ENCODE data around the gene MCC.

MCC gene

DNA sequence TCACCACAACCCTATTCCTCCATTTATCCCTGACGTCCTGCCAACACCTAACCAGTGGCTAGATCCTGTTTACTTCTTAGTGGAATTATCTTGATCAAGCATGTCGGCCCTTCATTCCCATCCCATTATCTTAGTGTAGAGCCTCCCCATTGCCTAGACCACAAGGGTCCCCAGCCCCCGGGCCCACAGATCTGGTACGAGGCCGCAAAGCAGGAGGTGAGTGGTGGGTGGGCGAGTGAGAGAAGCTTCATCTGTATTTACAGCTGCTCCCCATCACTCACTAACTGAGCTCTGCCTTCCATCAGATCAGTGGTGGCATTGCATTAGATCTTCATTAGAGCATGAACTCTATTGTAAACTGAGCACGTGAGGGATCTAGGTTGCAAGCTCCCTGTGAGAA lies 236.2 kb downstream of the MCC start:
- no peak for DNase-seq (ENCODE audit: low read depth in 1 of 2, low spot score in 1 of 2)

DNA sequence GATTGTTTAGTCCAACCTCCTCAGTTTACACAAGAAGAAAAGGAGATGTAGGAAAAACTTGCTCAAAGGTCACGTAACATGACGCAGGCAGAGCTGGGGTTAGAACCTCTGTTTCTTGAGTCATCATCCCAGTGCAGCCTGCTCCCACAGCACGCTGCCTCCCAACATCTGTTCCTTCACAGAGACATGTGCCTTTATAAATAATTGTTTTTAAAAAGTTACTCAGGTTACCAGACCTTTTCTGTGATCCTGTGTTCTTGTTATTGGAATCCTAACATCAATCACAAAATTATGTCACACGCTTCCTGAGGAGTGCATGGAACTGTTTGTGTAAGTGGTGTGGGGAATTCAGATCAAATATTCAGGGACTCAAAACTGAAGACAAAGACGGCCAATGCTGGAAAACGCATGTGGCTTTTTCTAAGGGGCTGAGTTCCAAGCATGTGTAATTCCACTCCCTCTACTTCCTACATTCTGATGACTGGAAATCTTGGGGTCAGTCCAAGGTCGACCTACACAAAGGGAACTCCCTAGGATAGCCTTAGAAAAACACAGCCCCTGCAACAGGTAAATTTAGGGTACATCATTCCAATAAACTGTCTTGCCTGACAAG lies 237.8 kb downstream of the MCC start:
- no peak for DNase-seq (ENCODE audit: low read depth in 1 of 2, low spot score in 1 of 2)

DNA sequence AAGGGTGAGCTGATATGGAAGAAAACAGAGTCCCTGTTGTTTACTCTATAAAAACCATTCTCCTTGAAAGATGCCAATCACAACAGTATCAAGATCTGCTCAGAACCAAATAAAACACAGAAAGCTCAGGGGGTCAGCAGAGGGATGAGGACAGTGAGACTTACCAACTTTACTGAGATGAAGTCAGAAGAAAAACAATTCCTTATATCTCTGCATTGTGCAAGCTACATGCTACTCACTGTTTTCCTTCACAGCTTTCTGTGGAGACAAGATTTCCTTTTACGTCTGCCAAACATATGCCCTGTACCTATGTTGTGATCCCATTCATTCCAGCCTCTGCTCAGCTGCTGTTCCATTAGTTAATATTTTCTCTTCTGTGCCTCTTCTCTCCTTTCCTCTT lies 239.0 kb downstream of the MCC start:
- DNase-seq (ENCODE audit: low read depth in 1 of 2, low spot score in 1 of 2) = no peak

DNA sequence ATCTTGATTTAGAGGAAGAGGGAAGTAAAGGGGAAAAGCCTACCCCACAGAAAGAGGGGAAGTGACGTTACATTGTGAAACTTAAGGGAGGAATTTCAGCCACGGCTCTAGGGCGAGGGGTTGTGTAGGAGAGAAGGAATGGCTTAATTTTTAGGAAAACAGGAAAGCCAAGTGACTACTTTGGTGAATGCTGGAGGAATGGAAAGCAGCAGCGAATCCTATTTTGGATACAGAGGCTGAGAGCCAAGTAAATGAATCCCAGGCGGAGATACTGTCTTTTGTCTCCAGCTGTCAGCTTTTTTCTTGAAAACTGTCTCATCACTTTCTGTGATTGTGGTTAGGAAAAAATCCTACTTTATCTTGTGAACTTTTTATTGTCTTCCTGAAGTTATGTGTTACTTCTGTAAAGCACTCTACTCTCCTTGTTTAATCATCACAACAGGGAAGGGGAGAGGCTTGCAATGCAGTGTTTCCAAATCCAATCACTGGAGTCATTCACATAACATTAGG lies 241.8 kb downstream of the MCC start:
- no peak for DNase-seq (ENCODE audit: low read depth in 1 of 2, low spot score in 1 of 2)

DNA sequence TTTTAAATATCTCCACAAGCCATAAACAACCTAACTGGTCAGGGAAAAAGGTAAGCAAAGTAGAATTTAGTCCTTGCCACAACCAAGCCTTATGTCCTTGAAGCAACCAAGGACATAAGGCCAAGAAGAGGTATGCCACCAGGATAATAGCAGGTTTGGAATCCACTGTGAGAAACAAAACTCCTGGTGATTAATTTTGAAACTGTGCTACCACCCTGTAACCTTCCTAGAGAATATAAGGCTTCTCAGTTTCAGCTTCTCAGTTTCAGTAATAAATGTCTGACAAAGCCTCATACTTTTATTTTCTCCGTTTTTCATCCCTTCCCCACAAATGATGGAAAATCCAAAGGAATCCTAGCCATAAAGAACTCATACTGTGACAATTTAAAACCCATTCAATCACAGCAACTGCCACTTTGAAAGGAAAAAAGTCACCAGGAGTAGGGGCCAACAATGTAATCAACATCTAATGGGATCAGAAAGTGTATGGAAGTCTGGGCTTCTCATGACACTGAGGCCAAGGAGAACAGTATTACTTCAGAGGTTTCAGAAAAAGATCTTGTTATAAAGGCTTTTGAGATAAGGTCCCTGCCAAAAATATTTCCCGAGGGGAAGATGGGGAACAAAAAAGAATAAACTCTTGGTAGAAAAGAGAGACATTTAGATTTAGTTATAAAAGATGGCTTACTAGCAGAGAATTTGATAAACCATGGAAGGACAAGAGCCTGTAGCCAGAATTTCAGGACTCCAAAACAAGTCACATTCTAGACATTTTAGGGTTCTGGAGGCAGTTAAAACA lies 242.6 kb downstream of the MCC start:
- no peak for DNase-seq (ENCODE audit: low read depth in 1 of 2, low spot score in 1 of 2)

DNA sequence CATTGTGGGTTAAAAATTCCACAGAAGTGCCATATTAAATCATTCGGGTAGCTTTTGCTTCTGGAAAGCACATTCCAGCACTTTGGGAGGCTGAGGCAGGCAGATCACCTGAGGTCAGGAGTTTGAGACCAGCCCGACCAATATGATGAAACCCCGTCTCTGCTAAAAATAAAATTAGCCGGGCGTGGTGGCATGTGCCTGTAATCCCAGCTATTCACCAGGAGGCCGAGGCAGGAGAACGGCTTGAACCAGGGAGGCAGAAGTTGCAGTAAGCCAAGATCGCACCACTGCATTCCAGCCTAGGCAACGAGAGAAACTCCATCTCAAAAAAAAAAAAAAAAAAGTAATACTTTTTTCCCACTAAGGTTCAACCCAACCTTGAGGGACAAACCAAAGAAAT lies 243.3 kb downstream of the MCC start:
- no peak for DNase-seq (ENCODE audit: low read depth in 1 of 2, low spot score in 1 of 2)

DNA sequence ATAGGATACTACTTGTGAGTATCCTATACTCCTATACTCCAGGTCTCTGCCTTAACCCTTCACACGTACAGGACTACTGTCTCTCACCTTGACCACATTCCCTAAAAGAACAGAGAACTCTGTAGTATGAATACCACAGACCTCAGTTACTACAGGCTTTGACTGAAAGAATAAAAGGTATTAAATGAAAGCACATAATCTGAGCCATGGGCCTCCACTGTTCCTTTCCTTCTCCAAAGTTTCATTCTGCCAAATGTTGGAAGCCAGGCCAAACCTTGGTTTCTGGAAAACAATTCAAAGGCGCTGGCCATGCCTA lies 244.9 kb downstream of the MCC start:
- DNase-seq (ENCODE audit: low read depth in 1 of 2, low spot score in 1 of 2) = no peak

DNA sequence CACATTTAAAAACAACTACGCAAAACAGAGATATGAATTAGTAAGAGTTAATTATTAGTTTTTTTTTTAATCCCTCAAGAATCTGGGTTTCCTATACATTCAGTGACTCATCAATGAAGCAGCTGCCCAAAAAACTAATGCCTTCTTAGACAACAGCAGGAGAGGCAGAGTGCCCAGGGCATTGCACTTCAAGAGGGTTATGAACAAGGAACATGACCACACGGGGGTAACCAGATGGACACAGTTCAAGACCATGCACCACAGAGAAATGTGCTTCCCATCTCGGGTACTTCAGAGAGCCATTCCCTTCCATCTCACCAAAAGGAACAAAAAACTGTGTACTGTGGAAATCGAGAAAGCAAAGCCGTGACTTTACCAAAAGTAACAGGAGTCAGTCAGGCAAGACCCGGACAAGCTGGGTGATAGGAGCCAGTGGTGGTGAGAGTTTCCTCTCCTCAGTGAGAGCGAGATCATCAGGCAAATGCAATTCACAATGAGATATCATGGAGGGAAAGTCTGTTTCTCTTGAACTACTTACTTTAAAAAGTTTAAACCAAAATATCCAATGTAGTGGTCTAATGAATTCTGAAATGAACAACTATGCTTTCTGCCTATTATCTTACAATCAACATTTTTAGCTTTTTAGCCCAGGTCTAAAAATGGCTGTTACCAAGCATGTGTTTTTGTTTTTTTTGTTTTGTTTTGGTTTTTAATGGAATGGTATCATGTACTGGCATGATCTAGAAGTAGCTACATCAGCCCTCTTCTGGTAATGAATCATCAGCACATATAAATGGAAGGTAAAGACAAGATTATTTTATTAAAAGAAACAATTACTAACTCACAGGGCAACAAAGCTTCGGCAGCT lies 245.5 kb downstream of the MCC start:
- no peak for DNase-seq (ENCODE audit: low read depth in 1 of 2, low spot score in 1 of 2)

DNA sequence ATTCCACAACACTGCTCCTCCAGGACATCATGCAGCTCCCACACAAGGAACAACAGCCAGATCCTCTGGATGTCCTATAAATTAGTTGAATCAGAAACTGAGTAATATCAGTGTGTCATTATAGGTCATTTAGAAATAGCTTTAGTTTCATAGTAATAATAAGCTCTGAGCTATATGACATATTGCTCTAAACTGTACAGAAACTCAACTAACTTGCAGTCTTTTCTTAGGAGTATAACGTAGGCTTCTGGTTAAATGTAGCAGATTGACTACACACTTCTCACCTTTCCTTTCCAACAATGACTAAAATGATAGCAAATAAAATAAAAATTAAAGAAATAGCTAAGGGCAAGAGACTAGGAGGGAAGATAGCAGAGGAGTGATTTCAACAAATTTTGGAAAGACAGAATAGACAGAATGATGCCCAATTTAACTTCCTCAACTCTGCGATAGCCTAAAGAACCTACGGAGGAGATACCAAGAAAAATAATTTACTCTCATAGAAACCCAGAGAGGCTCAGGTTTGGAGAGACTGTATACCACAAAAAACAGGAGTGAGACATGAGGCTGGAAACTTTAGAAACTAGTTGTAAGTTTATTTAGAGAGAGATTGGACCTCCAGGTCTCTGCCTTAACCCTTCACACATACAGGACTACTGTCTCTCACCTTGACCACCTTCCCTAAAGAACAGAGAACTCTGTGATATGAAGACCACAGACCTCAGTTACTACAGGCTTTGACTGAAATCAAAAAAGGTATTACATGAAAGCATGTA lies 247.1 kb downstream of the MCC start:
- no peak for DNase-seq (ENCODE audit: low read depth in 1 of 2, low spot score in 1 of 2)

DNA sequence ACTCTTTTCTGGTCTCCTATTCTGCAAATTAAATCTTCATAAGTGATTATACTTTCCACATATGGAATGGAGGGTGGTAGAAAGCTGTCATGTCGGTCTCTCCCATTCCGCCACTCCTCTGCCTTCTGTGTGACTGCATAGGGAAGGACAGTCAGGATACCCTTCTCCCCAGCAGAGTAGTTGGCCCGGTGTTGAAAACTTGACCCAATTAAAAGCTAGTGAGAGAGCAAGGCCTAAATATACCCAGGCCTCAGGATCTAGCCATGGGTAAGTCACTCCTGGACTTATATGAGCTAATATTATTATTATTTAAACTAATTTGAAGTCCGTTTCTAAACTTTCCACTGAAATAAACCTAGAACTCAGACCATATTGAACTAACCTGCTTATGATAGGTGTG lies 248.2 kb downstream of the MCC start:
- no peak for DNase-seq (ENCODE audit: low read depth in 1 of 2, low spot score in 1 of 2)

DNA sequence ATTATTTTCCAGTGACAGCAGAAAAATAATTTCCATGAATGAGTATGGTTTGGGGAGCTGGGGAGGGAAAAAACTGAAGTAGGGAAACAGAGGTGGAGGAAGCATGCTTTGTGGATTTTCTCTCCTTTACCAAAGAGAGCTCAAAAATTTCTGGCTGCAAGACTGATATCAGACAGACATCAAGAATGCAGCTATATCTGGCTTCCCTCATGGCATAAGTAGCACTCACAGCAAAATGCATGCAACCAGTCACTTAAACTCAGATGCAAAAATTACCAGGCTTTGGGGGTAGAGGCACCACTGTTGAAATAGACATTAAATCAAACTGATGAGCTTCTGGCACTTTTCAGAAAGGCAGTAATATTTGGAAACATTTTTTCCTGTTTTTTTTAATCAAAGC lies 250.4 kb downstream of the MCC start:
- DNase-seq (ENCODE audit: low read depth in 1 of 2, low spot score in 1 of 2) = no peak

DNA sequence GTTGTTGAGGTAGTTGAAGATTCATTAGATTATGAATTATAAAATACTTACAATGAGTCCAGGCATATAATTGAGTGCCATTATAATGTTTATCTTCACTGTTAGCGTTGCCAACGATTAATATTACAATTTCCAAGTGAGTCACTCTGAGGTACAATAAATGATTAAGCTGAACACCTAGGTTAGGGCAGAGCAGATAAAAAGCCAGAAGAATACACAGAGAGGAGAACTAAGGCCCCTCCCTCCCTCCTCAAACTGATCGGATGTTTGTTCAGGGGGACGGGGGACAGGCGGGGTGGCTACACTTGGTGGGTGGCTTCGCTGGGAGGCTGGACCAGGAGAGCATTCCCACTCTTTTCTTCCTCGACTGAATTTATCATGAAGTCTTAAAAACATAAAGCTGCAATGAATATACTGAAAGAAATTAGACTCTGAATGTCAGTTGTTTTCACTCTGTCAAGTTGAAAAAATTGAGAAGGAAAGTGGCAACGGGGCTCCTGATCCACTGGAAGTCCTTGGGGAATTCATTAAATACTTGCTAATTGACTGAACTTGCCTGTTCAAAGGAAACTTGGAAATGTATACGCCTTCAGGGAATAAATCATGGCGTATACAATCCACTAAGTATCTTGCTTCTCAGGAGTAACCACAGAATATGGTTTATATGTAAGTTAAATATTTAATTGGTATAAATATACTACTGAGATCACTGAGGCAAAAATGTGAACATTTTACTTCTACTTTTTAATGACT lies 251.5 kb downstream of the MCC start:
- DNase-seq (ENCODE audit: low read depth in 1 of 2, low spot score in 1 of 2) = no peak

DNA sequence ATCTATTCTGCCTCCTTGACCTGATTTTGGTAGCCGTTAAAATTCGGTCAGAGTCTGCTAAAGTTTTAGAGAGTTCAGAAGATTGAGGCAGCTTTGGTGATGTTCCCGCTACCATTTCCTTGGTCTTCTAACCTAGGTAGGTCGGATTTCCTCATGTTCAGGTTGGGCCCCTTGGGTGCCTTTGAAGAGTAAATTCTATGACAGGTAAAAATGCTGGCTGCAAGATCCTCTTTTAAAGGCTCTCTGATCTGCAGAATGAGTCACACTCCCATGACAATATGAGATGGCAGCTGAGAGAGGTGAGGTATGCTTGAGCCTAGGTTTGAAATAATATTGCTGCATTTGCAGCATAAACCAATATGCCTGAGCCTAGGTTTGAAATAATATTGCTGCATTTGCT lies 252.4 kb downstream of the MCC start:
- DNase-seq (ENCODE audit: low read depth in 1 of 2, low spot score in 1 of 2) = no peak

DNA sequence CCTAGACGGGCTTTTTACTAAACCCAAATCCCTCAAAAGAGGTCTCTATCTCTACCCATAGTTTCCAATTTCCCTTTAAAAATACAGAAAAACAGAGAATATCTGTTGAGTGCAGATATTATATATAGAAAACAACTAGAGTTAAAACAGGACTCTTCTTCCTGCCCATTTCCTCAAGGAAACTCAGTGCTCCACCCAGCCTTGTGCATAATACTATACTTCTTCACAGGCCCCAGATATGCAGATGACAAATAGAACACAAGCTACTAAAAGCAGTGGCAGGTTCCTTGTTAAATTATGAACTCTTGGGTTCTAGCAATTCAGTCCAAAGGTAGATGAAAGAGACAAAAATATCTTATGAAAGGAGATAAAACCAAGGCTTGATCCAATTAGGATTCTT lies 253.7 kb downstream of the MCC start:
- no peak for DNase-seq (ENCODE audit: low read depth in 1 of 2, low spot score in 1 of 2)

DNA sequence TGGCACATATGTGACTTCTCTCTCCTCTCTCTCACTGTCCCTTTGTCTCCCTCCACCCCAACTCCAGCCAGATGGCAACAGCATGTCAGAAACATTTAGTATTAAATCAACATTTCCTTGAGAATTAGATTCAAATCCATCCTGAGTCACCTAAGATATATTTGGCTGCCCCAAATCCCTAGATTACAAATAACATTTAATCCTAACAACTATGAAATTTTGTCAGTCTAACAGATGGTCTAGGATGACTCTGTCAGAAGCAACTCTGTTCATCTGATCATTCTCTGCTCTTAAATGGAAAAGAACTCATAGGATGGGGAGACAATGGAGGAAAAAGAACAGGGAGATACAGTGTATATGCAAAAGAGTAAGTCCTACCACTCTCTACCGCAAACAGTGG lies 254.6 kb downstream of the MCC start:
- DNase-seq (ENCODE audit: low read depth in 1 of 2, low spot score in 1 of 2) = no peak

DNA sequence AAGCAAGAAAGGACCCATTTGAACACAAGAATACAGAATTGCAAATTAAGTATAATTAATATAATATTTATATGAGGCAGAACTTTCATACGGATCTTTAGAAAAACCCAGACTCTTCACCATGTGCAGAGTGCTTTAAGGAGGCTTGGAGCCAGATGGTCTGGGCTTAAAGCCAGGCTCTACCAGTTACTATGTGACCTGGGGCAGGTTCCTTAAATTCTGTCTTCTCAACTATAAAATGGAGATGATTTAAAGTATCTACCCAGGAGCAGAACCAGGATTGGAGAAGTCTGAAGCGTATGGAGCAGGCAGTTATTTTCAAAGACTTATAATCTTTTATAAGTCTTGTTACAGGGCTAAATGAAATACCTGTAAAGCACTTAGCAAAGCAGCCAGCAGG lies 255.6 kb downstream of the MCC start:
- no peak for DNase-seq (ENCODE audit: low read depth in 1 of 2, low spot score in 1 of 2)

DNA sequence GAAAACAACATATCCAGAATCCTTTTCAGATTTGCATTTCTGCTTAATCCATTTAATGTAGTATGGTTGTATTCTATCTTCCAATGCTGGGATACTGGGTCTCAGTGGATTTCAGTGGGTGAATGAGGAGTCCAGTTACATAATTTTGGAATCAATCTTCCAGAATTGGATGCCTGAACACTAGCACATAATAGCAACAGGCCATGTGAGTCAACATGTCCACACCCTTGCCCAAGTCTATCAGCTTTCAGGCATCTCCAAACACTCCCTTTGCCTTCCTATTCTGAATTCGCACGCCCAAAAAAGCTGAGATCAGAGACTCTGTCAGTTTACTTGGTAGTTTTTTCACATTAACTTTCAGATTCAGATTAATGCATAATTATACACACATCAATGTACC lies 256.0 kb downstream of the MCC start:
- no peak for DNase-seq (ENCODE audit: low read depth in 1 of 2, low spot score in 1 of 2)

DNA sequence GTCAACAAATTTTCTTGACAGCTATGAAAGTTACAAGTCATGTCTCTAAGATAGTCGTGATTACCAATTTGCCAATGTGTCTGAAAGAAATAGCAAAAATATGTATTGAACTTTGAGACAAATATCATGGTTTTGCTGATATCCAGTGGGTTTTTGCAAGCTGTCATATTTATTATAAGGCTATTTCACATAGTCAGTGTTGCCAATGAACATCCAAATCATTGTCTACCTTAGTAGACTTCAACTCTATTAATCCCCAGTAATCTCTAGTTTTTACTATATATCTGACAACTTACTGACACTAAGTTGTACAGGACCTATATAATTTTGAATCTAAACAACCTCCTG lies 256.6 kb downstream of the MCC start:
- DNase-seq (ENCODE audit: low read depth in 1 of 2, low spot score in 1 of 2) = no peak

DNA sequence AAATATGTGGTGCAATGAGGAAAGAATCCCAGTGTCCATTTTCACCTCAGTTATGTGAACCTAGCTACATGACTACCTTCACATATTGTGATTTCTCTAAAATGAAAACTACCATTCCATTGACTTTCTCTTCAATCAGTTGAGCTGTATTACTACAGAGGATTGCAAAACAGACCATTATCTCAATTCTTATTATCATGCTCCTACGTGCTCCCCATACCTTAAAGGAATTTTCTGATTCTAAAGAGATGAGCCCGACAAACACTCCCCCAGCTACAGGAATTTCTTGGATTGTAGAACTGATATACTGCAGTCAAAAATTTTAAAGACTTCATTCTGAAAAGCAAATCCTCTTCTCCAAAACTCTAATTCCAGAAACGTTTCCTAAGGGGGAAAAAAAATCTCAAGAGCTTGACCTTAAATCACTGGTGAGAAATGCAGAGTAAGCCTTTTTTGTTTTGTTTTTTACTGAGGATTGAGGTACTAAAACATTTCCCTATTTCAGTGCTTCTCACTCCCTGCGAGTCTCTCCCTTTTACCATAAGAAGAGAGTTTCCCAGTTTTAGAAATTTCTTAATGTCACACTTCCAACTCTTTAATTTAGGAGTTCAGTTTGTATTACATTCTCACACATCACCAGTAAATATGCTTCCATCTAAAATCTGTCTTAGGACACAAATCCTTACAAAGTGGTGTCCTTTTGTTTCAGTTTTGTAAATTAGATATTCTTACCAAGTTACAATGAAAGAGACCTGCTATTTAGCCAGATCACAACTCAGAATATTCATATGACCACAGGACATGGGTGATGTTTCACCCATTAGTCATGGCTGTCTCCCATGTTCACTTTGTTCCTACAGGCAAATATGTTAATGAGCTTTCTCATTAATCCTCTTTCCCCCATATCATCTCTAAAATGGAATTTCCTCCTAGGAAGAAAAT lies 257.3 kb downstream of the MCC start:
- DNase-seq (ENCODE audit: low read depth in 1 of 2, low spot score in 1 of 2) = no peak

DNA sequence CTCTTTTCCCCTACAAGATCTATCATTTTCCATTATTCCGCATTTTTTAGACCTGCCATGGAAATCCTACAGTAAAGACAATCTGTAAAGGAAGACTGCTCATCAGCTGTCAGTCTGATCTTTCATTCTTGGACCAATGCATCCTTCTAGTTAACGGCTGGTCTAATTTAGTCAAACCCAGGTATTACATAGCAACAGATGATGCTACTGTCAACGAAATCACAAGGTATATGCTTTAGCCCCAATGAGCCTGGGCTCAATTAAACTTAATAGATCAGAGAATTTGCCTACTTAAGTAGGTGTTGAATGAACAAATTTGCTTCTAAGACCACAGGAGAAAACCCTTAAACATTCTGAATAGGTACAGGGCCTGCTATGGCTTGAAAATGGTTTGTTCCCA lies 260.5 kb downstream of the MCC start:
- DNase-seq (ENCODE audit: low read depth in 1 of 2, low spot score in 1 of 2) = no peak

All from activated T-helper 1 cell treated with anti-CD3 and anti-CD28 coated beads, Interleukin-2, amount 50 U/mL, for 16 hours (primary cell).